Gastroesophageal sphincter (tissue), 4 donors: ENCODE measurements around the gene GGCT. TPM values are rescaled to one million over a fixed set of nuclear protein-coding genes. Genes with fewer than 3 reads are reported as not detected.

Source experiments
- ATAC-seq: fragments of 150-250 bp; one replicate; pipeline ENCODE4 v1.9.1; 2016; ENCODE audit warnings: mild to moderate bottlenecking, moderate library complexity
- H3K27ac ChIP-seq, 4 donors: fragments of 200-600 bp; sonication (generic) in 3 of 4; 1 replicate in 3 of 4; 2 replicates in 1 of 4; pipeline ENCODE4 v1.5.1; 2016 to 2019
- H3K27me3 ChIP-seq: fragments of 200-600 bp; sonication (generic); one replicate; pipeline ENCODE4 v1.5.1; 2019
- H3K36me3 ChIP-seq, 2 donors: fragments of 200-600 bp; sonication (generic); one replicate each; pipeline ENCODE4 v1.5.1; 2019; ENCODE audit warnings: control low read depth in 1 of 2
- H3K4me1 ChIP-seq, 3 donors: fragments of 200-600 bp; sonication (generic); 1 replicate in 2 of 3; 2 replicates in 1 of 3; pipeline ENCODE4 v1.5.1; 2016 to 2019; ENCODE audit warnings: control low read depth in 2 of 3
- H3K4me3 ChIP-seq, 2 donors: fragments of 200-600 bp; sonication (generic); one replicate each; pipeline ENCODE4 v1.5.1; 2019; ENCODE audit warnings: mild to moderate bottlenecking in 1 of 2, moderate library complexity in 1 of 2
- H3K9me3 ChIP-seq, 3 donors: fragments of 200-600 bp; sonication (generic); one replicate each; pipeline ENCODE4 v1.5.1; 2017 to 2019; ENCODE audit warnings: control low read depth in 2 of 3
- CTCF ChIP-seq, 4 experiments: fragments of 200-600 bp in 2 of 4; fragments of 450-650 bp in 2 of 4; sonication (generic) in 1 of 4; IDR thresholded peaks; one replicate each; pipeline ENCODE4 v1.5.1; 2017 to 2019; ENCODE audit warnings: antibody characterized with exemption in 4 of 4, mild to moderate bottlenecking in 2 of 4, moderate library complexity in 2 of 4
- EP300 ChIP-seq: sonication (generic); formaldehyde crosslinking; IDR thresholded peaks from one replicate; pipeline ENCODE4 v1.6.1; 2017; ENCODE audit warnings: antibody characterized with exemption, mild to moderate bottlenecking
- POLR2A ChIP-seq, 2 donors: fragments of 450-650 bp; IDR thresholded peaks; one replicate each; pipeline ENCODE4 v1.6.1; 2017; ENCODE audit warnings: antibody characterized with exemption in 2 of 2, mild to moderate bottlenecking in 2 of 2, moderate library complexity in 1 of 2
- POLR2AphosphoS5 ChIP-seq: sonication (generic); formaldehyde crosslinking; IDR thresholded peaks from one replicate; pipeline ENCODE4 v1.6.1; 2017; ENCODE audit warnings: antibody characterized with exemption
- WGBS, 2 donors: methylation state at CpG; one replicate each; pipeline ENCODE4 v1.1.5; 2018; ENCODE audit warnings: low coverage in 1 of 2; 5-methylcytosine and 5-hydroxymethylcytosine counted together
- total RNA-seq, 4 donors: library from RNA; depleted of rRNA; stranded (reverse); fragments of >200 nt; gene quantifications; one replicate each; pipeline ENCODE4 v1.1.0, GENCODE V29; 2016

Gene GGCT
- total RNA-seq, 4 donors from 2014 or later: 16.7 to 29.0 (median 23.7) TPM

DNA sequence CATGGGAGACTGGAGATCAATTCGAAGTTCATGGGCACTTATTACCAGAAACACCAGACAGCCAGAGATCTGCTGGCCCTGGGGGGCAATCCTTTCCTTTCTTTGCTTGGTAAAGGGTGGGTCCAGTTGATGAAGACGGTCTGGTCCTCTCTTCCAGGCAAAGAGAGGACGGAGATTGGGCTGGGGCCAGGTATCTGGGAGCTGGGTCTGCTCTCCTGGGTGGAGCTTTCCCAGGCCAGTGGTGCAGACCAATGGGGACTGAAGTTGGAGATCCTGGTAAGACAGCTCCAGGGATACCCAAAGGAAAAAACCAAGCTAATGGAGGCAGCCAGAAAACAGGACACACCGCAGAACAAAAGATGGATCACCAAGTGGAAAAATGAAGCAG is 44.4 kb downstream of the GGCT start:
- H3K27me3 ChIP-seq: no peaks in the 10 kb centered on the region
- H3K36me3 ChIP-seq: peaks cover 0 to 26% of the 10 kb centered on the region in 2 donors
- no peak overlapping the region for H3K4me3 ChIP-seq
- WGBS, 2 donors: 39% methylated on average over 2 to 3 of the region's 4 CpGs
- H3K9me3 ChIP-seq: no peaks in the 10 kb centered on the region
- ATAC-seq: peak; percentile 6
- no peak for TF ChIP-seq EP300
- no peak for TF ChIP-seq POLR2AphosphoS5
- TF ChIP-seq POLR2A (IDR thresholded peaks at IDR 0.05): no peak
- no peak for TF ChIP-seq CTCF (IDR thresholded peaks at IDR 0.05)
- H3K4me1 ChIP-seq: peaks cover 0 to 54% (median 25%) of the 10 kb centered on the region in 3 donors
- peak overlapping the region; percentile 66 to 78 (median 74) for H3K27ac ChIP-seq

DNA sequence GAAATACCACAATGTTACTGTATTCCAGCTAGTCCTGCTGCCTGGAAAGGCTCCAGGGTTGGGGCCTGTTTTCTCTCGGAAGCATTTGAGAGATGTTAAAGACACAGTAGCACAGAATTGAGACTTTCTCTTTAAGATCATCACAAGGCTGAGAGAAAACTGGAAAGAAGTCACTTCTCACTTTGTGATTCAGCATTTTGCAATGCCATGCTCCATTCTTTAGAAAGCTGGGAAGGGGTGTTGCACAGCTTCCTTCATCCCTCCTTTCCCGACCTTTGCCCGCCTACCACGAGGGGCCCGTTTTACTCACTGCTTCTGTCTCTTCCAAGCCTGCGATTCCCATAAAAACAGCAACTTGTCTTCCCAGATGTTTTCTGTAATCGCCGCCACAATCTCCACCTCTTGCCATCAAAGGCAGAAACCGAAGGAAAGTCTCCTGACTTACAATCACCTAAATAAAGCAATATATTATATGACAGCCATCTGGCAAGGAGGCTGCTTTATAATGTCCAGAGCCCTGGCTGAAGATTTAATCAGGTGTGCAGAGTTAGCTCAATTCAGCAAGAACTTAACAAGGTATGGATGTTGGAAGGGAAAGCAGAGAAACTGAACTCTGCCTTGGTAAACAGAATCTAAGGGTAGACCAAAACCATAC is 44.9 kb downstream of the GGCT start:
- Histone ChIP-seq H3K4me3 (peak overlapping the region in 1 of 2 donors; percentile 10), H3K4me1 (peaks cover 0 to 48% (median 25%) of the 10 kb centered on the region in 3 donors), H3K36me3 (peaks cover 0 to 31% of the 10 kb centered on the region in 2 donors), H3K9me3 (no peaks in the 10 kb centered on the region), H3K27ac (peak overlapping the region; percentile 66 to 78 (median 74)), H3K27me3 (no peaks in the 10 kb centered on the region)
- peak; percentile 96 for TF ChIP-seq POLR2AphosphoS5
- TF ChIP-seq EP300: no peak
- TF ChIP-seq CTCF (IDR thresholded peaks at IDR 0.05): no peak
- no peak for TF ChIP-seq POLR2A (IDR thresholded peaks at IDR 0.05)
- ATAC-seq: peak; percentile 93
- WGBS, 2 donors: 11 to 14% methylated on average over 8 to 9 of the region's 9 CpGs

DNA sequence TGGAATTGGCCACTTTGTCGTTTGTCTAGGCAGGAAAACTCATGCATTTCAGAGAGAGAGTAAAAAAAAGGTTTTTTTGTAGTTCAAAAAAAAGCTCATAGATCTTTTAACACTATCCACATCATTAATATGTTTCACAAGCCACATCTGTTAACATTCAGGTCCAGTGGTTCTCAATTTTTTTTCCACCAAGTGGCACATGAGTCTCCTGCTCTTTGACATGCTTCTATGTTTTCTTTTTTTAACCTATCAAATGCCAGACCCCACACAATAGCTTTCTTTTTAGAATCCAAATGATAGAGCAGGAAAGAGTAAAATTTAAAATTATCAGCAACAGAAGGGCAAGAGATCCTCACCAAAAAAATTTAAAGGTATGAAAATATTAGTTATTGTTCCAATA is 46.3 kb downstream of the GGCT start:
- Histone ChIP-seq H3K4me3 (no peak overlapping the region), H3K27ac (peak overlapping the region in 2 of 4 donors; percentile 71 to 78), H3K36me3 (peaks cover 0 to 45% of the 10 kb centered on the region in 2 donors), H3K27me3 (no peaks in the 10 kb centered on the region), H3K4me1 (peaks cover 0 to 41% (median 17%) of the 10 kb centered on the region in 3 donors), H3K9me3 (no peaks in the 10 kb centered on the region)
- TF ChIP-seq EP300 (no peak), POLR2AphosphoS5 (no peak), CTCF (IDR thresholded peaks at IDR 0.05) (no peak), POLR2A (IDR thresholded peaks at IDR 0.05) (no peak)
- 44 to 50% methylated on average over 1 of the region's 1 CpG for WGBS, 2 donors
- ATAC-seq: no peak

- no peaks in the 10 kb centered on the region for H3K9me3 ChIP-seq
- peaks cover 0 to 89% of the 10 kb centered on the region in 2 donors for H3K36me3 ChIP-seq
- H3K4me3 ChIP-seq: no peak overlapping the region
- peak; percentile 44 for ATAC-seq
- H3K27ac ChIP-seq: no peak overlapping the region
- no peaks in the 10 kb centered on the region for H3K27me3 ChIP-seq
- H3K4me1 ChIP-seq: peaks cover 0 to 41% (median 4%) of the 10 kb centered on the region in 3 donors
- TF ChIP-seq POLR2A (IDR thresholded peaks at IDR 0.05): no peak
- no peak for TF ChIP-seq EP300
- TF ChIP-seq POLR2AphosphoS5: no peak
- no peak for TF ChIP-seq CTCF (IDR thresholded peaks at IDR 0.05)
- 42 to 63% methylated on average over 3 of the region's 3 CpGs for WGBS, 2 donors
Observed at GRCh38 chr7:30453921-30454320, 50.7 kb downstream of the GGCT start.

GRCh38 chr7:30453016-30453415 is 51.6 kb downstream of the GGCT start:
- TF ChIP-seq EP300 (no peak), CTCF (IDR thresholded peaks at IDR 0.05) (no peak), POLR2A (IDR thresholded peaks at IDR 0.05) (no peak), POLR2AphosphoS5 (no peak)
- Histone ChIP-seq H3K4me1 (peaks cover 0 to 41% (median 0%) of the 10 kb centered on the region in 3 donors), H3K27me3 (no peaks in the 10 kb centered on the region), H3K9me3 (no peaks in the 10 kb centered on the region), H3K36me3 (peaks cover 0 to 98% of the 10 kb centered on the region in 2 donors), H3K27ac (no peak overlapping the region), H3K4me3 (no peak overlapping the region)
- 94 to 100% methylated on average over 2 to 3 of the region's 8 CpGs for WGBS, 2 donors
- no peak for ATAC-seq
